HL-60 (cell line): ENCODE results near the gene FRAS1.

Experiments
- CTCF ChIP-seq: IDR thresholded peaks from one replicate; pipeline ENCODE4 v1.5.1; 2011; ENCODE audit warnings: low read length, control low read depth, inconsistent platforms; ENCODE audit not compliant: insufficient read depth
- GABPA ChIP-seq: IDR thresholded peaks from 2 replicates; pipeline ENCODE4 v1.6.1; 2012; ENCODE audit warnings: low read depth
- POLR2AphosphoS5 ChIP-seq: IDR thresholded peaks from 2 replicates; pipeline ENCODE4 v1.6.1; 2012; ENCODE audit warnings: low read depth
- REST ChIP-seq: IDR thresholded peaks from 2 replicates; pipeline ENCODE4 v1.6.1; 2012; ENCODE audit warnings: low read depth; ENCODE audit not compliant: insufficient replicate concordance
- SPI1 ChIP-seq: IDR thresholded peaks from 2 replicates; pipeline ENCODE4 v1.6.1; 2012; ENCODE audit warnings: low read depth, mild to moderate bottlenecking, borderline replicate concordance

- TF ChIP-seq CTCF (no peak), POLR2AphosphoS5 (no peak), REST (no peak), GABPA (no peak), SPI1 (no peak)
These were observed 17.6 kb downstream of the FRAS1 start for GRCh38 chr4:78074759-78075158.
